Activated gamma-delta T cell treated with Interleukin-2 at 50 U/mL for 16 hours (primary cell): ENCODE measurements around the gene C1orf53.
"Not testable (repeated sequence)": the region's sequence is repeated elsewhere in the genome, so short reads cannot be mapped to it uniquely, and the experiment has no call there.

ENCODE experiments used
- DNase-seq: peaks from one replicate; pipeline ENCODE4 v3.0.0-alpha.2; 2020

C1orf53 gene

GRCh38 chr1:197922070-197922390, 19.6 kb downstream of the C1orf53 start:
- DNase-seq: no peak

- DNase-seq: no peak
These were observed 20.6 kb downstream of the C1orf53 start for GRCh38 chr1:197923038-197923437.

GRCh38 chr1:197924516-197925123, 22.2 kb downstream of the C1orf53 start:
- DNase-seq: no peak

- no peak for DNase-seq
These were observed 25.7 kb downstream of the C1orf53 start for GRCh38 chr1:197927908-197928665.

- DNase-seq: no peak
These were observed 26.5 kb downstream of the C1orf53 start for GRCh38 chr1:197928849-197929336.

GRCh38 chr1:197933016-197933415, 30.6 kb downstream of the C1orf53 start:
- DNase-seq: no peak

- no peak for DNase-seq
These were observed 31.2 kb downstream of the C1orf53 start for GRCh38 chr1:197933647-197934046.

- DNase-seq: no peak
These were observed 35.0 kb downstream of the C1orf53 start for GRCh38 chr1:197937381-197937780.

GRCh38 chr1:197937892-197938291, 35.5 kb downstream of the C1orf53 start:
- no peak for DNase-seq

GRCh38 chr1:197939159-197939980, 36.9 kb downstream of the C1orf53 start:
- DNase-seq: not testable (repeated sequence)

- no peak for DNase-seq
These were observed 39.6 kb downstream of the C1orf53 start for GRCh38 chr1:197942042-197942441.

- DNase-seq: no peak
These were observed 42.1 kb downstream of the C1orf53 start for GRCh38 chr1:197944485-197944884.

- DNase-seq: no peak
These were observed 46.8 kb downstream of the C1orf53 start for GRCh38 chr1:197948926-197949899.

GRCh38 chr1:197951089-197951488, 48.7 kb downstream of the C1orf53 start:
- no peak for DNase-seq

- DNase-seq: no peak
These were observed 49.3 kb downstream of the C1orf53 start for GRCh38 chr1:197951617-197952175.

GRCh38 chr1:197953472-197953871, 51.0 kb downstream of the C1orf53 start:
- not testable (repeated sequence) for DNase-seq

- DNase-seq: no peak
These were observed 52.4 kb downstream of the C1orf53 start for GRCh38 chr1:197954718-197955418.

- DNase-seq: no peak
These were observed 53.3 kb downstream of the C1orf53 start for GRCh38 chr1:197955486-197956394.
